ENCODE measurements around the gene FREM3.

GRCh38 chr4:143745874-143746273, 45.4 kb upstream of the FREM3 start:
- TF ChIP-seq CHD2 (IDR thresholded peaks at IDR 0.05; ENCODE audit: low read length, partially characterized antibody) (no peak), REST (IDR thresholded peaks at IDR 0.05; ENCODE audit: low read depth, low read length) (no peak), MXI1 (IDR thresholded peaks at IDR 0.05; ENCODE audit: low read depth, low read length) (no peak), SMC3 (IDR thresholded peaks at IDR 0.05; ENCODE audit: low read depth, low read length) (no peak)
- TF ChIP-seq, protein P1, sequence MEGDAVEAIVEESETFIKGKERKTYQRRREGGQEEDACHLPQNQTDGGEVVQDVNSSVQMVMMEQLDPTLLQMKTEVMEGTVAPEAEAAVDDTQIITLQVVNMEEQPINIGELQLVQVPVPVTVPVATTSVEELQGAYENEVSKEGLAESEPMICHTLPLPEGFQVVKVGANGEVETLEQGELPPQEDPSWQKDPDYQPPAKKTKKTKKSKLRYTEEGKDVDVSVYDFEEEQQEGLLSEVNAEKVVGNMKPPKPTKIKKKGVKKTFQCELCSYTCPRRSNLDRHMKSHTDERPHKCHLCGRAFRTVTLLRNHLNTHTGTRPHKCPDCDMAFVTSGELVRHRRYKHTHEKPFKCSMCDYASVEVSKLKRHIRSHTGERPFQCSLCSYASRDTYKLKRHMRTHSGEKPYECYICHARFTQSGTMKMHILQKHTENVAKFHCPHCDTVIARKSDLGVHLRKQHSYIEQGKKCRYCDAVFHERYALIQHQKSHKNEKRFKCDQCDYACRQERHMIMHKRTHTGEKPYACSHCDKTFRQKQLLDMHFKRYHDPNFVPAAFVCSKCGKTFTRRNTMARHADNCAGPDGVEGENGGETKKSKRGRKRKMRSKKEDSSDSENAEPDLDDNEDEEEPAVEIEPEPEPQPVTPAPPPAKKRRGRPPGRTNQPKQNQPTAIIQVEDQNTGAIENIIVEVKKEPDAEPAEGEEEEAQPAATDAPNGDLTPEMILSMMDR (IDR thresholded peaks at IDR 0.05) = no peak
- TF ChIP-seq, protein P2, sequence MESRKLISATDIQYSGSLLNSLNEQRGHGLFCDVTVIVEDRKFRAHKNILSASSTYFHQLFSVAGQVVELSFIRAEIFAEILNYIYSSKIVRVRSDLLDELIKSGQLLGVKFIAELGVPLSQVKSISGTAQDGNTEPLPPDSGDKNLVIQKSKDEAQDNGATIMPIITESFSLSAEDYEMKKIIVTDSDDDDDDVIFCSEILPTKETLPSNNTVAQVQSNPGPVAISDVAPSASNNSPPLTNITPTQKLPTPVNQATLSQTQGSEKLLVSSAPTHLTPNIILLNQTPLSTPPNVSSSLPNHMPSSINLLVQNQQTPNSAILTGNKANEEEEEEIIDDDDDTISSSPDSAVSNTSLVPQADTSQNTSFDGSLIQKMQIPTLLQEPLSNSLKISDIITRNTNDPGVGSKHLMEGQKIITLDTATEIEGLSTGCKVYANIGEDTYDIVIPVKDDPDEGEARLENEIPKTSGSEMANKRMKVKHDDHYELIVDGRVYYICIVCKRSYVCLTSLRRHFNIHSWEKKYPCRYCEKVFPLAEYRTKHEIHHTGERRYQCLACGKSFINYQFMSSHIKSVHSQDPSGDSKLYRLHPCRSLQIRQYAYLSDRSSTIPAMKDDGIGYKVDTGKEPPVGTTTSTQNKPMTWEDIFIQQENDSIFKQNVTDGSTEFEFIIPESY (IDR thresholded peaks at IDR 0.05; ENCODE audit: borderline replicate concordance, low read depth) = no peak

Data from SK-N-SH (cell line).